ENCODE data around the gene MR1.

Gene MR1

GRCh38 chr1:181087400-181087901 is 53.7 kb downstream of the MR1 start:
- TF ChIP-seq CTCF (IDR thresholded peaks at IDR 0.05): no peak

GRCh38 chr1:181088079-181089016 is 54.6 kb downstream of the MR1 start, which contains the start of gene IER5:
Gene IER5 (plus strand): TSS chr1:181088700. CDS start chr1:181088903, 203 bp downstream.
- no peak for TF ChIP-seq CTCF (IDR thresholded peaks at IDR 0.05)

GRCh38 chr1:181089017-181089675 is 55.4 kb downstream of the MR1 start:
- no peak for TF ChIP-seq CTCF (IDR thresholded peaks at IDR 0.05)

- TF ChIP-seq CTCF (IDR thresholded peaks at IDR 0.05): no peak
Measured at GRCh38 chr1:181089676-181090544, 56.1 kb downstream of the MR1 start.

GRCh38 chr1:181090641-181091126 is 56.9 kb downstream of the MR1 start:
- no peak for TF ChIP-seq CTCF (IDR thresholded peaks at IDR 0.05)

GRCh38 chr1:181091309-181092040 is 57.7 kb downstream of the MR1 start:
- no peak for TF ChIP-seq CTCF (IDR thresholded peaks at IDR 0.05)

Data from LNCAP (cell line).